ENCODE data around the gene PDE11A.

PDE11A gene

DNA sequence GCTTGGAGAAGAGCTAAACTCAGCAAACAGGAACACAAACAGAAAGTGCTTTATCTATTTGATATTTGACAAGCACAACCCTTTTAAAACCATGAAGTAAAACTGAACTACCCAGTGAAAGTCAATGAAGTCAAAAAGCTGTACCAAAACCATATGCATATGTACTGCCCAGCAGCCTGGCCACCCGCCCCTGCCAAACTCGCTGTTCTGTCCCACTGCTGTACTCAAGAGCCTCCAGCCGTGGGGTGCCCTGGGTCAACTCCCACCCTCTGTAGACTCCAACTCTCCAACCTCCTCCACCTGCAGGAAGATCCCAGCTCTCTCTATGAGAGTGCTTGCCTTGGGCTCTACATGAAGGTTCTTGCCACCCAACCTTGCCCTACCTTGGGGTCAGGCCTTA, 411.8 kb downstream of the PDE11A start:
- no peak for DNase-seq

DNA sequence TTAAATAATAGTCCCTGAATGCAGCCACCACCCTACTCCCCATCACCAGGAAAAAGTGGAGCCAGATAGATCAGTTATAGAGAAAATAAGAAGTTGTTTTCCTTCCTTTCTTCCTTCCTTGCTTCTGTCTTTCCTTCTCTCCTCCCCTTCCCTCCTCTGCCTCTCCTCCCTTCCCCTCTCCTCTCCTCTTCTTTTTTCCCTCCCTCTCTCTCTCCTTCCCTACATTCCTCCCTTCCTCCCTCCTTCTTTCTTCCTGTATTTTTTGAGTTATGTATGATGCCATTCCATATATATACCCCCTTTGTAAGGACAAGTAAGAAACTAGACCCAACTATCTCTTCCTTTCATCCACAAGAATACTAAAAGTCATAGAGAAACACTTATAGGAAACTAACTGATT, 414.3 kb downstream of the PDE11A start:
- DNase-seq: no peak

DNA sequence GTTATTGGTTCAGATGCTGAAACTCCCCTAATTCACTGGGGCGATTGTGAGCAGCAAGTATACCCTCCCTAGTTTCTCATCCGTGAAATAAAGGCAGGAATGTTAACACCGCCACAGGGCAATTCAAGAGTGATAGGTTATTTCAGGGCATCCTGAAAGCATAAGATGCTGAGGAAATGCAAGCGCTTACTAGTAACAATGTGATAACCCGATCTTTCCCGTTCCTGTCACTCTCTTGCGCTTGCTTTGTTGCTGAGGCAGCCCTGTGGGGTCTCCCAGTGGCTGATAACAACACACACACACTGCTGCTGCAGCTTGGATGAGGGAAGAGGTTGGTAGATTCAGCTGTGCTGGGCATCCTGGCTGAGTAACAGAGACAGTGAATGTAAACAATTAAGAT, 420.7 kb downstream of the PDE11A start:
- no peak for DNase-seq

DNA sequence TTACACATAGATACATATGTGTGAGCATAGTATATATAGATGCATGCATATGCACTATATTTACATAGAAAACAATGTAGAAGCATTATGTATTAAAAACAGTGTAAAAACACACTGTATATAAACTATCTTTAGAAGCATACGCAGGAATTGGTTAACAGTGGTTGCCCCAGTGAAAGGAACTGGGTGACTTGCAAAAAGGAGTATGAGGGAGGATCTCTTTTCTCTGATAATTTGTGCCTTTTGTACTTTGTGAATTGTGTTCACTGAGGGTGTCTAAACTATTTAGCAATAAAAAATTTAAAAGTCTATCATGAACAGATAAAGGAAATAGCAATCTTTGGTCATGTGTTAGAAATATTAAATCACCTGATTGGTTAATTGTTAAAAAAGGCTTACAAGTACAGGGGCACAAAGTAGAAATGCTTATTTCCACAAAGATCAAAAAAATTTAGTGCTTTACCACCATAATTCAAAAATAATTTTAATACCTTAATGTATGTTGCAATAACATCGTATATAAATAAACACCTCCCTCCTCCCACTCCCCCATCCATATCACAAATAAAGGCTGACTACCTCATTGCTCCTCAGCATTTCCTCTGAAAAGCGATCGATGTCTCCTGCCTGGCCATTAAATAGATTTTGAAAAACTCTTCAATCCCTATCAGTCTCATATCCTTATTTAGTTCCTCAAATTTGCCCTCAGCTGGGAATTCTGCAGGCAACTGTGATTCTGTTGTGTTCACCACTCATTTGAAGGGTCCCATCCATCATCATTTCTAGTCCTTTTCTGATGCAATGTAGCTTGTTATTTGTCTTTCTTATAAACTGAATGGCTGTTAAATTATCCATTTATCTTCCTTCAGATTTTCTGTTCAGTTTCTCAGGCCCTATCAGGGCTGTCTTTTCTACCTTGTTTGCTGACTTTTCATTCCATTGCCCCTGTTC, 422.7 kb downstream of the PDE11A start:
- DNase-seq: no peak

DNA sequence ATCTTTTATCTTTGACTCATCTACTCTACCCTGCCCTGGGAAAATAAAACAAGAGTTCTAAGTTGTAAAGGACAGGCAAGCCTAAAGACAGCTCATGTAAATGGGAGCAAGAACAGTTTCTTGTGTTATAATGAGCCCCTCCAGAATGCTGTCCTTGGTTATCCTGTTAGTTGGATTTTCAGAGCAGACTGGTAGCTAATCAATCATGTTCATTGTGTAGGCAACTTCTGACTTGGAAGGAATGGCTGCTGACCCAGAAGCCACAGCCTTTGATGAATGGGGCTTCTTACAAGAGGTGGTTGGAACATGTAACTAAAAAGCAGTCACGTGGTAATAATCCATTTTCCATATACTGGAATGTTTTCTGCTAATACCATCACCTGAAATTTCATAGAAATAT, 425.8 kb downstream of the PDE11A start:
- DNase-seq: no peak

DNA sequence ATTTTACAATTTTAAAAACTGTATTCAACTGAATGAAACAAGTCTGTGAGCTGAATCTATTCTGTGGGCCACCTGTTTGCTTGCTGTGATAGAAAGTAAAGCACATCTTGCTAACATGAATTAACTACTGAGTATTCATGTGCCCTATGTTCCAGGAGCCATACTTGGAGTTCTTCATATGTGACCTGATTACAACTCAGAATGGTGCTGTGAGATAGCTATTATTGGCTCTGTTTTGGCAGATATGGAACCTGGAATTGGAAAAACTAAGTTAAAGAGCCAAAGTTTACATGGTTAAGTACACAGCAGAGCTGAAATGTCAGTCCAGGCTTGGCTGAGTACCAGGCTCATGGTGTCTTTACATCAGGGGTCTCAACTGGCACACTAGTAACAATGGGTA, 426.3 kb downstream of the PDE11A start:
- no peak for DNase-seq

DNA sequence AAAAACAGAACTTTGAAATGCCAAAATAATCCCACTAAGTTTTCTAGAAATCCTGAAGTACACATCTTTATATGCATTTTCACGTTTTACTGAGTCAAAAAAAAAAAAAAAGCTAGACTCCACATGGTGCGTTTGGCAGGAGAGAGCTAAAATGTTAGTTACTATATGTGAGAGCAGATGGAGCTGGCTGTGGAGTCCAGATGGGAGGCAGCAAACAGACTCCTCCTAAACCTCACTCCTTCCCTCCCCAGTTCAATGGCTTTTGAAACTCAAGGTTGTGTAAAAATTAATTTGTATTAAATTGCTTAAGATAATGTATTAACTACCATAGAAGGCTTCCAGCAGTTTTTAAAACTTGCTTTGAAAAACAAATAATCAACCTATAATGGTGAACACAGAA, 431.2 kb downstream of the PDE11A start:
- no peak for DNase-seq

DNA sequence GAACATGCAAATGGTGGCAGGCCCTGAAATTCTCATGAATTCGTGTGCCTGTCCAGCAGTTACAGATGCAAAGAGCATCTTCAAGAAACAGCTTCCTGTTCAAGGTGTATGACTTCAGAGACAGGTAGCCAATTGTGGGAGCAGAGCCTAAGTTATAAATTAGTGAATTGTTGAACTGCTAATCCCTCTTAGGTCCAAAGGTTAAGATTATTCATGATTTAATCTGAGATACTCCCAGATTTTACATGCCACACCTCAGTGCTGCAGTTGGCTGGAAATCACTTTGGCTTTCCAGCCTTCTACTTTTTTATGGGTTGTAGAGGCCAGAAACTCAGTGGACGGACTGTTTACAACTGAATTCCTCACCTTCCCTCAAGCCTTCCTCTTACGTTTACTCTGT, 432.2 kb downstream of the PDE11A start:
- no peak for DNase-seq

DNA sequence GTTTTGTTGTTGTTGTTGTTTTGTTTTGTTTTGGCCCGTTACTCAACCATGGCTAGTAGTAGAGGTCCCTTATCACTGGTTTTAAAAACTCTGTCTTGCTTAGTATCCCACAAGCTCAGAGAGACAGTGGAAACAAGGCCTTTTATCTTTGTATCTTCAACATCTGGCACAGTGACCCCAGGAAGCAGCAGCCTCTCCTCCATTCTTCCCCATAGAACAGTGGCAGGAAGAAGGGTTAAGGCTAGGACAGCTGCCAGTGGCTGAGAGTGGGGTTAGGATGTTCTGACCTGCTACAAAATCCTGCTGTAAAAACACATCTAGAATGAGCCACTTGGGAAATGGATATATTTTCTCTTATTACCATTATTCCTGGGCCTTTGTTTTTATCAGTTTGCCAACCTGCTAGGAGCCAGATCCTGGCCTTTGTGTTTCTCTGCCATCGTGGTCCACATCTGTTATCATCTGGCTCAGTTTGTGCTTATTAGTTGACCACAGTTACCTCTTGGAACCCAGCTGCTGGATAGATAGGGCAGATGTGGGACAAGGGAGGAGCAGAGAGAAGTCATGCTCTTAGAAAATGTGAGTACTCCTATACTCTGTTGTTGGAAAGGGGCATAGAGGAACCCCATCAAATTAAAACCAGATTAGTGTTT, 433.2 kb downstream of the PDE11A start:
- DNase-seq: no peak

DNA sequence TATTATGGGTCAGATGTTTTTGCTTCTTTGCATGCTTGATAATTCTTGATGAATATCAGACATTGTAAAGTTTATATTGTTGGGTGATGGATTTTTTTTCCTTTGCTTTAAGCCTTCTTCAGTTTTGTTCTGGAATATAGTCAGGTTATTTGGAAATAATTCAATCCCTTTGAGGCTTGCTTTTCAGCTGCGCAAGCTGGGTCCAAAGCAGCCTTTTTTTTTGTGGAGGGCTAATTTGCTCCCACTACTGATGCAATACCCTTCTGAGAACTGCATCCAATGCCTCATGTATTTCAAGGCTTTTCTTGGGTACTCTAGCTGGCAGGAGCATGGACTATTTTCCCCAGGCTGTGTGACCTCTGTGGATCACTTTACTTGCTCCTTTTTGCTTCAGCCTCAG, 434.1 kb downstream of the PDE11A start:
- no peak for DNase-seq

DNA sequence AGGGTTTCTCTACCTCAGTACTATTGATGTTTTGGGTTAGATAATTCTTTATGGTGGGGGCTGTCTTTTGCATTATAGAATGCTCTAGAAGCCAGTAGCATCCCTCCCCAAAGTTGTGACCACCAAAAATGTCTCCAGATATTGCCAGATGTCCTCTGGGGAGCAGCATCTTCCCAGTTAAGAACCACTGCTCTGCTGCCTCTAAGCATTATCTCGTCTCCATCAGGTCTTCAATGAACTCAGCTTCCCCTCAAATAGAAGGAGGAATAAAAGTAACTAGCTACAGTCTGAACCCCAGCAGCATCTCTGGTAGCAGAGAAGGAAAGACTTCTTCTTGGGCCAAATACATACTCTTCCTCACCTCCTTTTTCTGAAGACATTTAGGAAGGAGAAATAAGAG, 435.9 kb downstream of the PDE11A start:
- DNase-seq: no peak

DNA sequence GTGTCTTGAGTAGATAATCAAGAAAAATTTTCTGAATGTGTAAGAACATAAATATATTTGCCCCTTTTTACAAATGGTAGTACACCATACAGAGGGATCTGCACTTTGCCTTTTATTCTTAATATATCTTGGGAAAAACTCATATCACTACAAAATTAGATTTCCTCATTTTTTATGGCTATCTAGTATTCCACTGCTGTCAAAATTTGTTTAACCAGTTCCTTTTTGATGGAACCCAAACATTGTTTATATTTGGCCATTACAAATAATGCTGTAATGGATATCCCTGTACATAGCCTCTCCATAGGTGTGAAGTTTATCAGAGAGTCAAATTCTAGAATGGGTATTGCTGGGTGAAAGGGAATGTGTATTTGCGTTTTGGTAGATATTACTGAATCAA, 436.9 kb downstream of the PDE11A start:
- DNase-seq: no peak

DNA sequence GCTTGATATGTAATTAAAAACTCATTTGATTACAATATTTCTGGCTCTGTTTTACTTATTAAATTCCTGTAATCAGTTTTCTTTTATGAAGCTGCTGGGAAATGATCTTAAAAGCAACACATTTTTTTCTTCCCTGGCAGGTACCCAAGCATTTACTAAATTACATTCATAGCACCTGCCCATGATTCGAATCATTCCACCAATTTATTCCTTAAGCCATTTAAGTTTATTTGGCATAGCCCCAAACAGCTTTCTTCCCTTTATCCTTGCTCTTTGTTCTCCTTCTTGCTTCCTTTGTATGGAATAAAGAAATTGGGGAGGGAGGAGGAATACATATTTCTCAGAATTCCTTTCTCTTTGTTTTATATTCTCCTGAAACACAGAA, 438.7 kb downstream of the PDE11A start:
- DNase-seq: no peak

DNA sequence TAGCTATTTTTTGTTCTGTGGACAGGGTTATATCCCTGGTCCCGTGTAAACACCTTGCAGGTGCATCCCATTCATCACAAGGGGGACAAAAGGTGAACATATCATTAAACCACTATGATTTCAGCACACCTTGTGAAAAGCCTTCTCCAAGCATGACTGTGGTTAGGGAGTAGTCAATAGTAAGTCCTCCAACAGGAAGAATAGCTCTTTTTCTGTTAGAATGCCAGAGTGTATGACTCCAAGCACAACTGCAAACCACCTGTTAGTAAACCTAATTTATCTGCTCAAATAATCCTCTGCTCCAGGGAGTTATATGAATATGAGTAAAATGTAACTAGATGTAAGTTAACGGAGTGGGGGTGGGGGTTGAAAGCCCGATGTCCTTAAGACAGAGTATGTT, 439.5 kb downstream of the PDE11A start:
- no peak for DNase-seq

DNA sequence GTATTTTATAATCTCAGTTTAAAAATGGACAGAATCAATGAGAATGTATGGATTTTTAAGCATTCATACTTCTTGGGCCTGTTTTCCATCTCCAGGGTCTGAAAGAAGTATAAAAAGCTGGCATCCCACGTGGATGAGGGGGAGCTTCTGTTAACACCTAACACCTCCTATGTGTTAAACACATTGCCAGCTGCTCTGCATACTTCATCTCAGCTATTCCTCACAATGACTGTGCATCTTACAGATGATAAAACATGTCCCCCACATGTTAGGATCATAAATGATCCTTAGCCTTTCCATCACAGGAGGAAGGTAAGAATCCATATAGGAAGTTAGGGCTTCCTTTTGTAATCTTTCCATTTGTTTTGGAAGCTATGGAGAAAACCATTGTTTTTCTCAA, 440.9 kb downstream of the PDE11A start:
- no peak for DNase-seq

DNA sequence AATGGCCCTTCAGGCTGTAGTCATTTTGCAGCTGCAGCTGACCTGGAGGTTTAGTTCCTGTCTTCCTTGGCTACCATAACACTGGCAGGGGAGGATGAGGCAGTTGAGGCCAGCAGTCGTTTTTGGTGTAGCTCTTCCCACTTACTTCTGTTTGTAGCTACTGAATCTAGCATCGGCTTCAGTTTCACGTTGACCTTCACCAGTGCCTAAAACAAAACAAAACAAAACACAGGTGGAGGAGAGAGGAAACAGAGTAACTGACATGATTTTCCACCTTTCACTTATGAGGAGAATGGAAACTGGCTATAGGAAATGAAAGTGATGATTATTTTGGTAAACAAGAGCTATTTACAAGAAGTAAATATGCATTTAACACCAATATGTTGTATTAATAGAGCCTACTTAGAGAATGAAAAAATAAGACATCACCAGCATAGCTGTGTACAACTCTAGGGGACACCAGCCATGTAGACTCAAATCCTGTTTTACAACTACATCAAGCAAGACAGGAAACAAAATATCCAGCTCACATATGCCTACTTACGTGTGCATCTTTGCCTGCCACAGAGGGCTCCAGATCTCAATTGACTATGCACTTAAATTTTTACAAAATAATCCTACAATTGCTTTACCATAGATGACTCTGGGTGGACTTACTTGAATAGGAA, 443.1 kb downstream of the PDE11A start:
- no peak for DNase-seq

DNA sequence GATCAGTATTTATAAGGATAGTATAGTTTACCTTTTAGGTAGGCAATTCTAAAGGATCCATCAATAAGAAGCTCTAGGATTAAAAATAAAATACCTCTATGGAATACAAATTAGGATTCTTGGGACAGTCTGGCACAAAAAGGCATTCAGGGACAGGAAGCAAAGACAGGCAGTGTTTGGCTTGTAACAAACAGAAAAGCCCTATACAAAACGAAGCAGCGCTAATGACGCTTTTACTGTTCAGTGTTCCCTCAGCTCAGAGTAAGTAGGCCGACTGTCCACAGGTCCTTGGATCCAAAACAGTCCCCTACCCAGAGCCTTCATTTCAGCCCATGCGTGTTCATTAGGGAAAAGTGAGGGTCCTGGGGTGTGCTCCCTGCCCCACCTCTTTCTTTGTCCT, 443.7 kb downstream of the PDE11A start:
- no peak for DNase-seq

DNA sequence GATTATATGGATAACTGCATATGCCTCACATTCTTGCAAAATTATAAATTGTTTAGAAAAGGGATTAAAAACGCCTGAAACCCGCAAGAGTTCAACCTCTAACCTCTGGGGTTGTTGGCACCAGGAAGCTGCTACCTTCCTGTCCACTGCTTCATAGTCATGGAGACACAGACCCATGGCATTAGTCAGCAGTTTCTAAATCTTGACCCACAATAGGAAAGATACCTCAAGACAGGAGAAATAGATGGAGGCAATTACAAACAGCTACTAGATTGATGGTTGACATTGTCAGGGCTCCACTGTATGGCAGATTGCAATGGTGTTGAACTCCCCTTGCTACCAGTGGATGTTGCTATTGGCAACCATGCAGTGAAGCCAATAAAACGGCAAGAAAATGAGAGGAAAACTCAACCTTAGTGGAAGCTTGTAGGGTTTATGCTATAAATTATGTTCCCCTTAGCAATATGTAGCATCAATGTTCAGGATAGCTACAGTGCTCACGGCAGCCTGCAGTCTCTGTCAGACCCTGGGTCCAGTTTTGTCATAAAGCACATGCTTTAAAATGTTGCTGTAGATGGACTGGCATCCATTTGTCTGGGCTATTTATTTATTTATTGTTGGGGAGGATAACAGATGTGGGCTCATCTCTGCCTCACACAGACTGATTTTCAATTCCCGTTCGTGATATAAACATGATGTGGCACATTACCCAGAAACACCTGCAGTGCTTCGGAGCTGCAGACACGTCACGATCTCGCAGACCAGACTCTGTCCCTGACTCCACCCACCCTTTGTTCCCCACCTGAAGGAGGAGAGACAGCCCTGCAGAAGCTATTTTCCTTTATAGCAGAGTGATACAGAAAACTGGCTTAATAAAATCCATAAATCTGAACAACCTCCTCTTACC, 446.6 kb downstream of the PDE11A start:
- no peak for DNase-seq

DNA sequence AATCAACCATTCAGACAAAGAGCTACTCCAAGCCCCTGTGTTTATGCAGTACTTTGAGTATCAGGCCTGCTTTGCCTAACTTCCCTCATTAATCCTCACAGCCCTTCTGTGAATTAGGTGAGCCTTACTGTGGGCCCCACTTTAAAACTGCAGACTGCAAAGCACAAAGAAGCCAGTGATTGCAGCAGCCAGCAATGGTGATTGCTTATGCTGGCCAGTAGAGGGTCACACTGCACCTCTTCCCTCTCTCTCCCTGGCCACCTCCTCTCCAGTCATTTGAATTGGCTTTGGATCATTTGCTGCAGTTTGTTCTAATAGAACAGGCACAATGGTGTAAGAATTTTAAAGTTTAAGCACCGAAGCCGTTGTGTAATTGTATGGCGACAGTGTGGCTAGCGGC, 450.1 kb downstream of the PDE11A start:
- DNase-seq: no peak

DNA sequence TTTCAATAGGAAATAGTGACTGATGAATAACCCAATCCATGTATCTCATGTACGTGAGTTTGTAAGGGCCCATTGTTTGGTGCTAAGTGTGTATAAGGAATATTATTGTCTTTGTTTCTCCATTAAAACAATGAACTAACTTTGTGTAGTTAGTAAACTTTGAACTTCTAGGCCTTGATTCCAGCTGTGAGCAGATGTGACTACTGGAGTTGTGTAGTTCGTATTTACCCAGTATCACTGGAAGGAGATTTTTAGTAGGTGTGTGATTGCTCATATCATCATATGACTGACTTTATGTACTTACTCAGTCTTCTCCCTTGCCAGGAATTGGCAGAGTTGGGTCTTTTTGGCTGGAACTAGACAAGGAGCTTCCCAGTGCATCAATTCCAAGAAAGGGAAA, 452.6 kb downstream of the PDE11A start:
- no peak for DNase-seq

DNA sequence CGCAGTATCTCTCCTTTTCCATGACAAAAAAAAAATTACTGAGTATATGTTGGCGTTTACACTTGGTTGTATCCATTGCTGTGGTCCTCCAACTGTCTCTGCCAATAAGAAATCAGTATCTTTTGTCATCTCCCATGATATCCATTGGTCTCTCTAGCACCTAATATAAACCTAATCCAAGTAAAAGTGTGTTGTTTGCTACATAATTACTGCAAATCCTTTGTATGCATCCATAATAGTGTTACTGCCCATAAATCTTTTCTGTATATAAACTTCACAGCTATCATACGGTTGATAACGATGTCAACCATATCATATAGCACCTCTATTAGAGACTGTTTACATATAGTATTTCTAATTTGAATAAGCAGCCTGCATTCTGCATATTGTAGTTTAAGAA, 453.1 kb downstream of the PDE11A start:
- DNase-seq: no peak

DNA sequence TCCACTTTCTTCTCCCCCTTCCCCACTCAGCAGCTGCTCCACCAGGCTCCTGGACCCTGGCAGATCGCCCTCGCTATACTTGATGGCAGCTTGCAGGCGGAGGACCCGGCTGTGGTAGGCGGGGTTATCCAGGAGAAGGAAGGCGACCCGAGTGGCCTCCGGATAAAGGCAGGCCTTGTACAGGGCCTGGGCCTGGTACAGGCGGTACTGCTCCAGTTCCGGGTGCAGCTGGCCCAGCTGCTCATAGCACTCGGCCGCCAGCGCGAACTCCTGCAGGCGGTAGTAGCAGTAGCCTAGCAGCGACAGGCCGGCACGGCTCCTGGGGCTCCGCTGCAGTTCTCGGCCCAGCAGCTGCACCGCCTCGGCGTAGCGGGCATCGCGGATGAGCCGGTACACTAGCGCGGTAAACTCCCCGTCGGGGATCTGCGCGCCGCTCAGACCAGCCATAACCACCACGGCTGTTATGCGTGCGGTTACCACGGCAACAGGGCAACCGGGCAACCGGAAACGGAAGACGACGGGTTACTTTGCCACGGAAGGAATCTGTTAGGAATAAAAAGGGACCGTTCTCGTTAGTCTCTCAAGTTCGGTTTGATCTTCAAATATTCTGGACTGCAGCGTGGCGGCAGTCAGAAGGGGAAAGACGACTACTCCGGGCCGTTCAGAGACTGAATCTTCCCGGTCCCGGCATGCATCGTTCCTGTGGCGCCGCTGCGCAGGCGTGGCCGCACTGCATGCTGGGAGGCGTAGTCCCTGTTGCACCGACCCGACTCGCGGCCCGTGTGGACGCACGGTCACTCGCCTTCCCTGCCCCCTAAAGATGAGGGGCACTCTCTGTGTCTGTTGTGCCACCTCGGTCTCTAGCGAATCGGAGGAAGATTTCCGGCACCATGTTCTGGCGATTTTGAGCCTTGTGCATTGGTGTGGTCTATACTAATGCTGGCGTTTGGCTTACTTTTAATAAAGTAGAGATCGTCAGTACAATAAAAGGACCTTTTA, 454.0 kb downstream of the PDE11A start:
- DNase-seq: peak; percentile 43

All from GF-D8 (cell line).